ENCODE results near the gene DNM1.

The DNM1 gene

GRCh38 chr9:128245421-128246151 is 42.4 kb downstream of the DNM1 start:
- Histone ChIP-seq H3K27me3 (ENCODE audit: insufficient read depth, low read length, poor library complexity) (no peaks in the 10 kb centered on the region), H3K36me3 (ENCODE audit: insufficient read depth, low read length) (no peaks in the 10 kb centered on the region), H4K20me1 (ENCODE audit: insufficient read depth, low read length) (no peaks in the 10 kb centered on the region), H3K4me2 (ENCODE audit: insufficient read depth, low read length) (no peak overlapping the region), H3K4me3 (ENCODE audit: low read depth in 1 of 2, low read length in 2 of 2) (no peak overlapping the region), H2AFZ (ENCODE audit: low read depth, low read length) (no peak overlapping the region), H3K9me3 (ENCODE audit: insufficient read depth, low read length, severe bottlenecking) (no peaks in the 10 kb centered on the region), H3K9ac (ENCODE audit: low read depth, low read length) (no peak overlapping the region), H3K79me2 (ENCODE audit: insufficient read depth, low read length) (no peaks in the 10 kb centered on the region), H3K27ac (ENCODE audit: low read length) (no peak overlapping the region), H3K4me1 (ENCODE audit: insufficient read depth, low read length) (no peaks in the 10 kb centered on the region)
- DNase-seq (no peak), ATAC-seq (ENCODE audit: insufficient read depth, low read depth) (0 out of 3 replicates have a peak, but pooled peaks have one; percentile 6)
- no peak for TF ChIP-seq EZH2 (IDR thresholded peaks at IDR 0.05; ENCODE audit: borderline replicate concordance, low read depth, low read length, severe bottlenecking)
- no peak for TF ChIP-seq CTCF (IDR thresholded peaks at IDR 0.05; ENCODE audit: borderline replicate concordance, extremely low read depth, low read length, poor library complexity, severe bottlenecking)

- no peak overlapping the region for H2AFZ ChIP-seq (ENCODE audit: low read depth, low read length)
- H3K4me1 ChIP-seq (ENCODE audit: insufficient read depth, low read length): no peaks in the 10 kb centered on the region
These were observed 43.3 kb downstream of the DNM1 start for GRCh38 chr9:128246471-128246870.

DNA sequence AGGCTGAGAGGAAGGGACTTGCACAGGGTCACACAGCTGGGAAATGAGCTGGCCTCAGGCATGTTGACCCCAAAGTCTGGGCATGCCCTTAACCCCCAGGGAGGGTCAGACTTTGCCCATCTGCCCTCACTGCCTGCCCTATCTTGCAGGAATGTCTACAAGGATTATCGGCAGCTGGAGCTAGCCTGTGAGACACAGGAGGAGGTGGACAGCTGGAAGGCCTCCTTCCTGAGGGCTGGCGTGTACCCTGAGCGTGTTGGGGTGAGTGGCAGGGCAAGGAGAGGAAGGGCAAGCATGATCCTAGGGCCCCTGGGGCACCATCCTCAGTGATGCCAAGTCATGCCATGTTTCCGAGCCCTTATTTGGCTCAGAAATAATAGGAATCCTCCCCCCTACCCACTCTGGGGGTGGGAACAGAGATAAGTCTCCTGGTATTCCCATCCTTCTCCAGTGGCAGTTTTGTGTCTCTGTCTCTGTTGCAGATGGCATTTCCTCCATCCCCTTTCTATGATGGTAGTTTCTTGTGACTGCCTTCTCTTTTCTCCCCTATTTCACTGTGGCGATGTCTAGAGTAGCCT is 44.1 kb downstream of the DNM1 start:
- H3K27me3 ChIP-seq (ENCODE audit: insufficient read depth, low read length, poor library complexity): no peaks in the 10 kb centered on the region
- H4K20me1 ChIP-seq (ENCODE audit: insufficient read depth, low read length): no peaks in the 10 kb centered on the region
- H3K4me2 ChIP-seq (ENCODE audit: insufficient read depth, low read length): no peak overlapping the region
- TF ChIP-seq EZH2 (IDR thresholded peaks at IDR 0.05; ENCODE audit: borderline replicate concordance, low read depth, low read length, severe bottlenecking) (no peak), CTCF (IDR thresholded peaks at IDR 0.05; ENCODE audit: borderline replicate concordance, extremely low read depth, low read length, poor library complexity, severe bottlenecking) (no peak)
- no peak overlapping the region for H3K4me3 ChIP-seq (ENCODE audit: low read depth in 1 of 2, low read length in 2 of 2)
- no peaks in the 10 kb centered on the region for H3K36me3 ChIP-seq (ENCODE audit: insufficient read depth, low read length)
- no peak for ATAC-seq (ENCODE audit: insufficient read depth, low read depth)
- no peaks in the 10 kb centered on the region for H3K9me3 ChIP-seq (ENCODE audit: insufficient read depth, low read length, severe bottlenecking)
- H3K27ac ChIP-seq (ENCODE audit: low read length): no peak overlapping the region
- no peak overlapping the region for H2AFZ ChIP-seq (ENCODE audit: low read depth, low read length)
- H3K79me2 ChIP-seq (ENCODE audit: insufficient read depth, low read length): no peaks in the 10 kb centered on the region
- DNase-seq: no peak
- no peak overlapping the region for H3K9ac ChIP-seq (ENCODE audit: low read depth, low read length)
- H3K4me1 ChIP-seq (ENCODE audit: insufficient read depth, low read length): no peaks in the 10 kb centered on the region

More at GRCh38 chr9:128246471-128246870, 43.3 kb downstream of the DNM1 start:
- Histone ChIP-seq H3K4me2 (ENCODE audit: insufficient read depth, low read length) (no peak overlapping the region), H3K9me3 (ENCODE audit: insufficient read depth, low read length, severe bottlenecking) (no peaks in the 10 kb centered on the region), H3K36me3 (ENCODE audit: insufficient read depth, low read length) (no peaks in the 10 kb centered on the region), H3K9ac (ENCODE audit: low read depth, low read length) (no peak overlapping the region), H3K27me3 (ENCODE audit: insufficient read depth, low read length, poor library complexity) (no peaks in the 10 kb centered on the region), H3K27ac (ENCODE audit: low read length) (no peak overlapping the region), H4K20me1 (ENCODE audit: insufficient read depth, low read length) (no peaks in the 10 kb centered on the region), H3K79me2 (ENCODE audit: insufficient read depth, low read length) (no peaks in the 10 kb centered on the region), H3K4me3 (ENCODE audit: low read depth in 1 of 2, low read length in 2 of 2) (no peak overlapping the region)
- no peak for ATAC-seq (ENCODE audit: insufficient read depth, low read depth)
- TF ChIP-seq CTCF (IDR thresholded peaks at IDR 0.05; ENCODE audit: borderline replicate concordance, extremely low read depth, low read length, poor library complexity, severe bottlenecking) (no peak), EZH2 (IDR thresholded peaks at IDR 0.05; ENCODE audit: borderline replicate concordance, low read depth, low read length, severe bottlenecking) (no peak)
- no peak for DNase-seq

Data from DND-41 (cell line).